Right cardiac atrium (tissue), 5 donors: Measurements from ENCODE around the gene DNAJC27. TPM values are rescaled to one million over a fixed set of nuclear protein-coding genes. Genes with fewer than 3 reads are reported as not detected.
"Not testable (repeated sequence)": the region's sequence is repeated elsewhere in the genome, so short reads cannot be mapped to it uniquely, and the experiment has no call there.

Source experiments
- ATAC-seq, 2 donors: fragments of 200-7000 bp; cut with Tn5 transposase; one replicate each; pipeline versions ENCODE4 v1.8.0 to v1.9.1; 2020; ENCODE audit warnings: moderate library complexity in 2 of 2, mild to moderate bottlenecking in 1 of 2
- DNase-seq, 3 donors: peaks; one replicate each; pipeline ENCODE4 v3.0.0-alpha.2; 2020
- H3K27ac ChIP-seq: one replicate; pipeline ENCODE4 v1.5.1; 2013; ENCODE audit warnings: mild to moderate bottlenecking, low read length, control low read depth, moderate library complexity
- H3K27me3 ChIP-seq: one replicate; pipeline ENCODE4 v1.6.1; 2013; ENCODE audit not compliant: control insufficient read depth, insufficient read depth
- H3K4me1 ChIP-seq: one replicate; pipeline ENCODE4 v1.6.1; 2013; ENCODE audit warnings: low read length; ENCODE audit not compliant: control insufficient read depth, insufficient read depth
- H3K4me3 ChIP-seq: one replicate; pipeline ENCODE4 v1.5.1; 2013; ENCODE audit warnings: low read length, control low read depth
- H3K9me3 ChIP-seq: one replicate; pipeline ENCODE4 v1.6.1; 2013; ENCODE audit warnings: low read length; ENCODE audit not compliant: control insufficient read depth
- WGBS: extraction: QIAGEN DNeasy Blood & Tissue Kit; methylation state at CpG from one replicate; pipeline ENCODE4 v1.1.7; 2013; 5-methylcytosine and 5-hydroxymethylcytosine counted together
- intact Hi-C, 4 donors: fragments of 100-400 bp; cut with DNase I; formaldehyde crosslinking; loops; one replicate each; pipeline versions ENCODE4 v1.11.0 to v1.14.0; 2022 to 2023
- long read RNA-seq, 4 donors: library from polyadenylated mRNA; unstranded; transcript quantifications; one replicate each; pipeline ENCODE4 v2.0.0, GENCODE V29; 2020 to 2021
- polyA plus RNA-seq: library from polyadenylated mRNA; stranded (reverse); fragments of 200-250 nt; gene quantifications from one replicate; pipeline ENCODE4 v1.2.3, GENCODE V29; 2013
- total RNA-seq, 4 donors: library from RNA; stranded (reverse); fragmentation: NEBNext Ultra II Directional; extraction: Animal tissue kit (Norgen Biotek cat#: 25700); gene quantifications; one replicate each; pipeline ENCODE4 v1.2.1, GENCODE V29; 2021
- donor health status: healthy with polysubstance abuse.
- donor health status: DM: no; HTN: yes; CAD: no.
- donor health status: DM: no; HTN: no; CAD: no.
- donor health status: DM: no; HTN: yes; CAD: no; lungs with severe emphysema.
- donor health status: DM: yes; HTN: yes; CAD: no.

The DNAJC27 gene
- total RNA-seq (10 to 100 TPM in 2 of 4 donors, 1 to 10 TPM in 2; 8.7 to 10.4 (median 9.5) TPM), polyA plus RNA-seq (4.1 TPM)
- long read RNA-seq, donor 1, full-length matches to known transcripts = 11 of 16 reads
- long read RNA-seq, donor 1, partial matches to known transcripts = 1 of 16 reads
- long read RNA-seq, donor 1, other reads (novel, unspliced or antisense) = 4 of 16 reads
- long read RNA-seq, donor 2, full-length matches to known transcripts = 1 of 1 reads
- long read RNA-seq, donor 2, partial matches to known transcripts = 0 of 1 reads
- long read RNA-seq, donor 2, other reads (novel, unspliced or antisense) = 0 of 1 reads
- long read RNA-seq, donor 3, full-length matches to known transcripts = 24 of 40 reads
- long read RNA-seq, donor 3, partial matches to known transcripts = 3 of 40 reads
- long read RNA-seq, donor 3, other reads (novel, unspliced or antisense) = 13 of 40 reads
- long read RNA-seq, donor 4, full-length matches to known transcripts = 2 of 2 reads
- long read RNA-seq, donor 4, partial matches to known transcripts = 0 of 2 reads
- long read RNA-seq, donor 4, other reads (novel, unspliced or antisense) = 0 of 2 reads

- intact Hi-C loops = loop anchor here in 2 of 4 donors (2.0 to 10.0 kb wide), 3 partner anchors 71 to 223 kb away; partner anchors contain the start of gene EFR3B (in 1 of the 2)
Measured at GRCh38 chr2:24971536-24972314, at the start of gene DNAJC27. TSS of gene DNAJC27 (minus strand) at chr2:24971955. CDS start at chr2:24971904, 51 bp downstream.

DNA sequence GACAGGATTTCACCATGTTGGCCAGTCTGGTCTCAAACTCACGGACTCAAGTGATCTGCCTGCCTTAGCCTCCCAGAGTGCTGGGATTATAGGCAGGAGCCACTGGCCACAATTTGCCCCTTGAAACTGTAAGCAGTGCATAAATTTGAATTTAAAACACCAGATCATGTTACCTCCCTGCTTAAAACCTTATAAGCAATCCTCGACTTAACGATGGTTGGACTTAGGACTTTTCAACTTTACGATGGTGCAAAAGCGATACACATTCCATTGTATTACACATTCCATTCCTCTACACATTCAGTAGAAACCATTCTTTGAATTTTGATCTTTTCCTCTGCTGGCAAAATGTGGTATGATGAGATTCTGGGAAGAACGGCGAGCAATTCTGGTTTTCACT, 46.9 kb upstream of the DNAJC27 start:
- Histone ChIP-seq H3K9me3 (no peaks in the 10 kb centered on the region), H3K27ac (no peak overlapping the region), H3K27me3 (no peaks in the 10 kb centered on the region), H3K4me3 (no peak overlapping the region), H3K4me1 (no peaks in the 10 kb centered on the region)
- WGBS = 89% methylated on average over 7 of the region's 7 CpGs
- intact Hi-C loops = no loop called here
- no peak for DNase-seq
- no peak for ATAC-seq

More at GRCh38 chr2:24971536-24972314, at the start of gene DNAJC27:
- peak; percentile 98 to 99 (median 99) for DNase-seq
- Histone ChIP-seq H3K27me3 (no peaks in the 10 kb centered on the region), H3K4me1 (no peaks in the 10 kb centered on the region), H3K4me3 (peak within 1 kb of the TSS; percentile 87), H3K9me3 (no peaks in the 10 kb centered on the region), H3K27ac (peak within 1 kb of the TSS; percentile 97)
- WGBS = under 1% methylated on average over 72 of the region's 72 CpGs
- ATAC-seq = peak; percentile 97

- ATAC-seq = no peak
- WGBS = 74% methylated on average over 9 of the region's 9 CpGs
- no peak overlapping the region for H3K4me3 ChIP-seq
- no peak overlapping the region for H3K27ac ChIP-seq
- H3K4me1 ChIP-seq = peaks cover 1% of the 10 kb centered on the region
- no peaks in the 10 kb centered on the region for H3K27me3 ChIP-seq
- no peak for DNase-seq
- intact Hi-C loops = no loop called here
- no peaks in the 10 kb centered on the region for H3K9me3 ChIP-seq
Measured at GRCh38 chr2:25014631-25015030, 42.9 kb upstream of the DNAJC27 start.

- intact Hi-C loops, H3K27me3 ChIP-seq, H3K4me1 ChIP-seq, H3K27ac ChIP-seq, ATAC-seq, DNase-seq, H3K9me3 ChIP-seq, H3K4me3 ChIP-seq: not testable (repeated sequence)
- 98% methylated on average over 2 of the region's 2 CpGs for WGBS
Measured at GRCh38 chr2:25011342-25011741, 39.6 kb upstream of the DNAJC27 start.

GRCh38 chr2:25009954-25010353, 38.2 kb upstream of the DNAJC27 start:
- intact Hi-C loops = no loop called here
- Histone ChIP-seq H3K4me3 (no peak overlapping the region), H3K4me1 (peaks cover 1% of the 10 kb centered on the region), H3K27ac (peak overlapping the region; percentile 50), H3K9me3 (no peaks in the 10 kb centered on the region), H3K27me3 (no peaks in the 10 kb centered on the region)
- DNase-seq (no peak), ATAC-seq (peak in 1 of 2 donors; percentile 44)
- 57% methylated on average over 11 of the region's 11 CpGs for WGBS

- WGBS = 67% methylated on average over 1 of the region's 1 CpG
- Histone ChIP-seq H3K27me3 (no peaks in the 10 kb centered on the region), H3K4me3 (no peak overlapping the region), H3K27ac (no peak overlapping the region), H3K4me1 (no peaks in the 10 kb centered on the region), H3K9me3 (no peaks in the 10 kb centered on the region)
- intact Hi-C loops = no loop called here
- ATAC-seq (no peak), DNase-seq (no peak)
Measured at GRCh38 chr2:25002066-25002465, 30.3 kb upstream of the DNAJC27 start.

GRCh38 chr2:25001325-25001637, 29.5 kb upstream of the DNAJC27 start:
- H3K4me3 ChIP-seq = no peak overlapping the region
- ATAC-seq (no peak), DNase-seq (no peak)
- intact Hi-C loops = no loop called here
- no peaks in the 10 kb centered on the region for H3K9me3 ChIP-seq
- H3K27me3 ChIP-seq = no peaks in the 10 kb centered on the region
- H3K27ac ChIP-seq = no peak overlapping the region
- 68% methylated on average over 7 of the region's 7 CpGs for WGBS
- H3K4me1 ChIP-seq = no peaks in the 10 kb centered on the region

DNA sequence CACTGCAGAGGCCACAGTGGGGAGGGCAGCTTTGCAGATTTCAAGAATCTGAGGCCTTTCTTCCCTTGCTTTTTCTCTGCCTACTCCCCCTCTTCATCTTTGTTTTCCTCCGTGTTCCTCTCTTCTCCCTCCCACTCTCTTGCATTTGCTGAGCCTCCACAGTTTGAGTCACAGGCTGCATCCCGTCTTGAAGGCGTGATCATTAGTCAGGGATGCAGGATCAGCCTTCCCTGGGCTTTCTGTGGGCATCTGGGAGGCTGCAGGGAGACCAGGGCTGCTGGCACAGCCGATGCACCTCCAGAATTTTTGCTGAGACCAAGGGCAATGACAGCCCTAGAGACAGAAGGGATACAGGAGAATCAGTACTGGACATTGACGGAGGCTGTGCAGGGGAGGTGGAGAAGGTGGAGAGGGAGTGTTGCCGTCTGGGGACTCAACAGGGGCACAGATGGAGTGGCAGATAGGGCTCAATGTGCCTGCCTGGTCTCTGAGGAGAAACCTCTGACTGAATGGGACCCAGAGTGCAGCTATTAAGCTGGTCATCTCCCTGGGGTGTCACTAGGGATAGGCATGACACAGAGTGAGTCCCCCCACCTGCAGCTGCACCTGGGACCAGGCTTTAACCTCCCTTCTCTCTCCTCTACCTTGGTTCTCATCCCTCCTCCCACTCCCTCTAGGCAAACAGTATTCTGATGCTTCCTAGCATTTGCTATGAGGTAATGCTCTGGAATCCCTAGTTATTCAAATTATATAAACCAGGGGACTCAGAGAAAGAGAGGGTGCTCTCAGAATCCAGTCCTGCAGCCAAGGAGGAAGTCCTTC, 29.0 kb upstream of the DNAJC27 start:
- ATAC-seq (no peak), DNase-seq (no peak)
- no peak overlapping the region for H3K4me3 ChIP-seq
- no peaks in the 10 kb centered on the region for H3K27me3 ChIP-seq
- no peak overlapping the region for H3K27ac ChIP-seq
- no peaks in the 10 kb centered on the region for H3K4me1 ChIP-seq
- WGBS = 53% methylated on average over 6 of the region's 6 CpGs
- H3K9me3 ChIP-seq = no peaks in the 10 kb centered on the region
- intact Hi-C loops = no loop called here

- WGBS = 39% methylated on average over 4 of the region's 4 CpGs
Measured at GRCh38 chr2:25000036-25000435, 28.3 kb upstream of the DNAJC27 start.

GRCh38 chr2:24999097-24999496, 27.3 kb upstream of the DNAJC27 start:
- not testable (repeated sequence) for H3K9me3 ChIP-seq, H3K27me3 ChIP-seq, H3K4me1 ChIP-seq, H3K27ac ChIP-seq, ATAC-seq, DNase-seq, H3K4me3 ChIP-seq
- intact Hi-C loops = loop anchor here in 1 of 4 donors (5.0 kb wide), 1 partner anchor 43 kb away; the partner anchor contains the start of gene EFR3B
- 89% methylated on average over 8 of the region's 8 CpGs for WGBS

More at GRCh38 chr2:25000036-25000435, 28.3 kb upstream of the DNAJC27 start:
- Histone ChIP-seq H3K4me1 (no peaks in the 10 kb centered on the region), H3K27me3 (no peaks in the 10 kb centered on the region), H3K27ac (no peak overlapping the region), H3K4me3 (no peak overlapping the region), H3K9me3 (no peaks in the 10 kb centered on the region)
- intact Hi-C loops = no loop called here
- no peak for DNase-seq
- no peak for ATAC-seq
